ENCODE data around the gene EPHB1.
A peak's percentile ranks its signal among the peaks of the same experiment; 100 is the strongest.
"Not testable (repeated sequence)": the region's sequence is repeated elsewhere in the genome, so short reads cannot be mapped to it uniquely, and the experiment has no call there.

Gene EPHB1

GRCh38 chr3:135233476-135233875 lies 438.4 kb downstream of the EPHB1 start:
- DNase-seq = not testable (repeated sequence)

GRCh38 chr3:135235541-135235940 lies 440.5 kb downstream of the EPHB1 start:
- no peak for DNase-seq

GRCh38 chr3:135237371-135238143 lies 442.5 kb downstream of the EPHB1 start:
- DNase-seq = no peak

DNA sequence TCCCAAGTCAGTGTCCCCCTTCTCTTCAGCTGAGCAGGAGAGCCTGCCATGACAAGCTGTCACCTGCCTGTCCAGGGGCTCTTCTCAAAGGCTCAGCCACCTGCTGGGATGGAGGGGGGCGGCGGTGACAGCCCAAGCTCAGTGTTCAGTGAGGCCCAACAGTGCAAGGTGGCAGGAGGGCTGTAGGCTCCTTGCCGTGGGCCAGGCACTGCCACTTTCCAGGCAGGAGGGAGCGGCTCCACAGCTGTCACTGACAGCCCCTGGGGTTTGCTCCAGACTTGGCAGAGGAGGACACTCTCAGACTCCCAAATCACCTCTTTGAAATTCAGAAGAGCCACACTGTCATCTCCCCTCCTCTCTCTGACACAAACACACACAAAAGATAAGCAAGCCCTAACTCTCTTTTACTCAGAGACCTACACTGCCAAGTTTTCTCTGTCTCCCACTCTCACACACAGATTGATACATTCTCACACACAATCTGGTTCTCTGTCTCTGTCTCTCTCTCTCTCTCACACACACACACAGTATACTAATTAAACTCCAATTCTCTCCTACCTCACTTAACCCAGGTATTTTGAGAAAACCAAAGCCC lies 443.3 kb downstream of the EPHB1 start:
- DNase-seq = no peak

DNA sequence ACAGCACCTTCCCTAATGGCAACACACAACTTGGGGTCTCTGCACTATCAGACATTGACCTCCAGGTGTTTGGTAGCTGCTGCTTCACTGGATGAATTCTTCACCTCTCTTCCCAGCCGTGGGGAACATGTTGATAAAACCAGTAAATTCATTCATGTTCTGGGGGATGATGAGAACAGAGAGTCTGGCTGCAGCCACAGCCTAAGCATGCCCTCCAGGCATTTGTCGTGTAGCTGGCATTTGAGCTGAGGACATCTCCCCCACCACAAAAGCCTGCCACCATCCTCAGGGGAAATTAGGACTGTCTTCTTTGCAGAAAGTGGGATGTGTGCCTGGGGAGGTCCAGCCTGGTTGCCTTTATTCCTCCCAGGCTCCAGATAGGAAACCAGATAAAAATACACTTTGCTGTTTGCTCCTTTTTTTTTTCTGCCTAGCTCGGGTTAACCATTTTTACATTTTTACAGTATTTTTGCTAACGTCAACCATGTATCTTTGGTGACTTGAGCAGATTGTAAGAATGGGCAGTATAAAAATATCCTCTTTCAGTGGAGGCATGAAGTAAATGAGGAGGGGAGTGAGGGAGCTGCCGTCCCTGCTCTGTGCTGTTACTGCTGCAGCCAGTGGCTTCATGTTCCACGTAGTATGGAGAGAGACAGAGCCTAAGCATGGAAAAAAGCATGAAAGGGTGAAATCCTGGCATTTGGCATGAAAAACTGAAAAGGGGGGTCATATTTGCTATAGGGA lies 444.0 kb downstream of the EPHB1 start:
- DNase-seq = no peak

- DNase-seq = no peak
Observed at GRCh38 chr3:135239615-135239884, 444.5 kb downstream of the EPHB1 start.

DNA sequence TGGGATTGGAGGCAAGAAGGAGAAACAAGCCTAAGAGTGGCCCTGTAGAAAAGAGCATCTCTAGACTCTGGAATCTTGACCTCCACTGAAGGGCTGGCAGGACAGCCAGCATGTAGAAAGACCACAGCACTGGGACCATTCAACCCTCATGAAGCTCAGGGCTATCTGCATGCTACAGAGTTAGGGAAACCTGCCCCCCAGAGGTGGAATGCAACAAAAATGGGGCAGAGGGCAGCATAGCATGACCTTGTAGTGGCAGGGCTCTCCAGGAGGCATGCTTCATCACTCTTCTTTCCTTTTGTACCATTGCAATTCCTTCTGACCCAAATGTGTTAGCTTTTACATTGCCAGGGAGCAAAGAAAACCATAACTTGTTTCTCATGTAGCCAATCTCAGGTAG lies 445.4 kb downstream of the EPHB1 start:
- peak; percentile 15 for DNase-seq

GRCh38 chr3:135242285-135242684 lies 447.2 kb downstream of the EPHB1 start:
- DNase-seq = no peak

GRCh38 chr3:135243616-135244015 lies 448.6 kb downstream of the EPHB1 start:
- DNase-seq = no peak

DNA sequence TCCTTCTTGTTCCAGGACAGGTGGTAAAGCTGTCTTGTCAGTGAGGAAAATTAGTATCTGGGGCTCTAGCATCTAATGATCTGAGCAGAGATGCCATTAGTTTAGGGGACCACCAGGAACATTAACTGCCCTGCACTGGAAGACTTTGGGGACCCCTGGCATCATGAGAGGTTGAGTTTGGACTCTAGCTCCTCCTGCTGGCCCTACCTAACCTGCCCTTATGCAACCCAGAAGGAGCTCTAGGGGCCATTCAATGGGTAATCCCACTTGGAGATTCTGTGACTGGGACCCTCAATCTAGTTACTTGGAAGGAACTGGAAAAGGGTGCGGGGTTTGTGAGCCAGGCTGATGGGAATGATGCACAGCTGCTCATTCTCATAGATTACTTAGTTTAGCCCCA lies 451.0 kb downstream of the EPHB1 start:
- DNase-seq = no peak

- DNase-seq = no peak
Observed at GRCh38 chr3:135248213-135248612, 453.2 kb downstream of the EPHB1 start.

GRCh38 chr3:135249186-135249585 lies 454.1 kb downstream of the EPHB1 start:
- no peak for DNase-seq

GRCh38 chr3:135258916-135259315 lies 463.9 kb downstream of the EPHB1 start:
- no peak for DNase-seq

GRCh38 chr3:135260025-135260424 lies 465.0 kb downstream of the EPHB1 start:
- no peak for DNase-seq

DNA sequence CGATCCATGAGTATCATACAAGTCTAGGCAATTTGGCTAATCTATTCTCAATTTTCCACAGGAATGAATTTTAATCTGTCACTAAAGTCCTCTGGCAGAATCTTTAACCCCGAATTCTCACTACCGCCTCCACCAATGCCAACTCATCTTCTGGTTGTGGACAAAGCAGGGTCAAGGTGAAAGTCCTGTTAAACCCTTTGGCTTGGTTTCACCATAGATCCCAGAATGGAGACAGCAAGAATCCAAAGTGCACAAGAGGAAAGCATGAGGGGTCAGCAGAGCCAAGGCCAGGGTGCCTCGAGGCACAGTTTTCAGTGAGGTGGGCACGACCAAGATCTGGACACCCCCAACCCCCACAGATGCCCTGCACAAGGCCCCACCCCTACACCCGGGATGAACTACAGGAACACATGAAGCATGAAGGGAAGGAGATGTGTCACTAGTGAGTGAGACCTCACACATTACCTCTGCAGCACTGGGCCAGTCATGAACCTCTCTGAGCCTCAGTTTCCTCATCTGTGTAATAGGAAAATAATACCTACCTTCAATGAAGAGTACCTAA lies 466.2 kb downstream of the EPHB1 start:
- no peak for DNase-seq

DNA sequence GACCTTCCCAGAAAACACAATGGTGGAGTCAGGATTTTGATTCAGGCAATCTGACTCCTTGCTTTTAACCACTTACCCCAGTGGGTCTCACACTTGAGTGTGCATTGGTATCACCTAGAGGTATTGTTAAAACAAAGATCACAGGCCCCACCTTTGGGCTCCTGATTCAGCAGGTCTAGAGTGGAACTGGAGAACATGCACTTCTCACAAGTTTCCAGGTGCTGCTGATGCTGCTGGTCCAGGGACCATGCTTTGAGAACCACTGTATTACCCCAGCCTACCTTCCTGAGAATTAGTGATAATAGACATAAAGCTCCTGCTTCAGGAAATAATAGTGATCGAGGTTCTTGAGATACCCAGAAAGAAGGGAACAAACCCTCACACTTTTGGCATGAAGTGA lies 466.9 kb downstream of the EPHB1 start:
- no peak for DNase-seq

DNA sequence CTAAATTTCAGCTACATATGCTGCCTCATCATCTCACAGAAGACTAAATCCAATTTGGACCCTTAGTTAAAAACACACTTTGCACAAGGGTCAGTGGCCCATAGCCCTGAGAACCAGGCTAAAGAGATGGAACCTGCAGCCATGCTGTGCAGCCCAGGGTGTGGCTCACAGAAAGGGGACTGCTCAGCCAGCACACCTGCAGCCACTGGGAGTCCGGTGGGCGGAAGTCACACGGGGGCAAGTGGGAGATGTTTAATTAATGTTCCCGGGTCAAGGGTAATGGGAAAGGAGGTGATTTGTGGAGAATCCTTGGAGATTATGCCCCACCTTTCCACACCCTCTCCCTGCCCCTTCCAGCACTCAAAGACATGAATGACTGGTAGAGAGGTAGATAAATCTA lies 467.4 kb downstream of the EPHB1 start:
- no peak for DNase-seq

- DNase-seq = no peak
Observed at GRCh38 chr3:135263331-135263730, 468.3 kb downstream of the EPHB1 start.

DNA sequence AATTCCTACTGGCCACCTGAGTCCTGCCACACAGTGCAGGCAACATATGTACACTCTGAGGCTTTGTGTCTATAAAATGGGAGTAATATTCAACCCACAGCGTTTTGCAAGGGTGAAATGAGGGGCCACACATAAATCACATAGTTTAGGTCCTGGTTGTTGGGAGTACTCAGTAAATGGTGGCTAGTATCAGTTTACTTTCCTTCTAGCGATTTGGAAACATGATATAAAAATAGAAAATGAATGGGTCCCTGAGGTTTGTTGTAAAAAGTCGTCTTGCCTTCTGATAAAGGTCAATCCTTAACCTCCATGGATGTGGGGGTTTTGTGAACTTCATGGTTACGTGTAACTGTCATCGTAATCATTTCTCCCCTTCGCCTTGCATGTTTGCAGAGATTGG lies 472.4 kb downstream of the EPHB1 start:
- DNase-seq = no peak

- DNase-seq = no peak
Observed at GRCh38 chr3:135268941-135269532, 474.0 kb downstream of the EPHB1 start.

GRCh38 chr3:135271177-135272025 lies 476.3 kb downstream of the EPHB1 start:
- no peak for DNase-seq

- no peak for DNase-seq
Observed at GRCh38 chr3:135272026-135272669, 477.1 kb downstream of the EPHB1 start.
